Measurements from ENCODE around the gene BYSL.
A peak's percentile ranks its signal among the peaks of the same experiment; 100 is the strongest.
"Not testable (repeated sequence)": the region's sequence is repeated elsewhere in the genome, so short reads cannot be mapped to it uniquely, and the experiment has no call there.

Gene BYSL

GRCh38 chr6:41917528-41917927 lies 3.8 kb upstream of the BYSL start:
- DNase-seq = no peak

GRCh38 chr6:41921712-41921998 lies 356 bp downstream of the BYSL start:
- DNase-seq = no peak

- no peak for DNase-seq
Measured at GRCh38 chr6:41922154-41922553, 855 bp downstream of the BYSL start.

GRCh38 chr6:41927253-41927652 lies 6.0 kb downstream of the BYSL start:
- DNase-seq = no peak

- no peak for DNase-seq
Measured at GRCh38 chr6:41929924-41930323, 8.6 kb downstream of the BYSL start.

GRCh38 chr6:41931792-41932191 lies 10.5 kb downstream of the BYSL start:
- no peak for DNase-seq

GRCh38 chr6:41932378-41932777 lies 11.1 kb downstream of the BYSL start:
- no peak for DNase-seq

- DNase-seq = no peak
Measured at GRCh38 chr6:41934278-41935192, 13.2 kb downstream of the BYSL start.

GRCh38 chr6:41935193-41935574 lies 13.9 kb downstream of the BYSL start:
- no peak for DNase-seq

- no peak for DNase-seq
Measured at GRCh38 chr6:41935685-41936072, 14.4 kb downstream of the BYSL start.

- DNase-seq = peak; percentile 59
Measured at GRCh38 chr6:41936073-41936837, 15.0 kb downstream of the BYSL start.

GRCh38 chr6:41937472-41937860 lies 16.2 kb downstream of the BYSL start:
- DNase-seq = no peak

GRCh38 chr6:41937861-41938574 lies 16.7 kb downstream of the BYSL start:
- DNase-seq = no peak

- DNase-seq = no peak
Measured at GRCh38 chr6:41938590-41939175, 17.4 kb downstream of the BYSL start.

- DNase-seq = no peak
Measured at GRCh38 chr6:41939176-41939847, 18.0 kb downstream of the BYSL start.

GRCh38 chr6:41939848-41940758 lies 18.8 kb downstream of the BYSL start:
- peak; percentile 37 for DNase-seq

- no peak for DNase-seq
Measured at GRCh38 chr6:41940759-41941279, 19.5 kb downstream of the BYSL start.

- DNase-seq = peak; percentile 88
Measured at GRCh38 chr6:41941280-41942066, 20.2 kb downstream of the BYSL start, which contains the start of gene CCND3. TSS of gene CCND3 (minus strand) at chr6:41941808. CDS start at chr6:41941649, 159 bp downstream.

GRCh38 chr6:41942067-41942851 lies 21.0 kb downstream of the BYSL start:
- no peak for DNase-seq

GRCh38 chr6:41942882-41943281 lies 21.6 kb downstream of the BYSL start:
- DNase-seq = not testable (repeated sequence)
